ENCODE data around the gene TSPAN9. TPM values are rescaled to one million over a fixed set of nuclear protein-coding genes. Genes with fewer than 3 reads are reported as not detected.
A peak's percentile ranks its signal among the peaks of the same experiment; 100 is the strongest.

TSPAN9 gene
- total and polyA plus RNA-seq, 3 donors from 2014 or later: 14.2 to 23.5 (median 19.8) TPM

DNA sequence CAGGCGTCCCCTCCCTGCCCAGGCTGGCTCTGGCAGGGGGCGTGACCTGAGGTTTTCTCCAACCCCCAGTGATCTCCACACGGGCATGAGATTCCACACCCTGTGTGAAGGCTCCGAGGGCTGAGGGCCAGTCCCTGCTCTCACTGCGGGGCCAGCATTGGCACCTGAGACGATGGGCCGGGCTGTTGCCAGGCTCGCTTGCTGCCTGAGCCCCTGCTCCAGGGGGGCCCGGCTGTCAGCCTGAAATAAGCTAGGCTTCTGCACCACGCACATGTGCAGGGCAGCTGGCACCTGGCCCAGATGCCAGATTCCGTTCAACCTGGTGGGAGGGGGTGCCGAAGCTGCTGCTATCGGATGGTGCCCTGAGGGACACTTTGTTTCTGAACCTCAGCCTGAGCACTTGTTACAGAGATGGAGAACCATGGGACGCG is 217.3 kb downstream of the TSPAN9 start:
- intact Hi-C loops (cut with DNase I; ENCODE audit: low total_unique reads): no loop called here
- Histone ChIP-seq H3K36me3 (ENCODE audit: low read depth, missing control alignments) (no peaks in the 10 kb centered on the region), H3K4me3 (no peak overlapping the region), H3K4me1 (peaks cover 7% of the 10 kb centered on the region), H3K27ac (no peak overlapping the region), H3K27me3 (no peaks in the 10 kb centered on the region), H3K9me3 (no peaks in the 10 kb centered on the region)
- WGBS, 2 donors: 54 to 60% methylated on average over 10 to 15 of the region's 15 CpGs
- no peak for TF ChIP-seq POLR2A (IDR thresholded peaks at IDR 0.05)
- TF ChIP-seq, protein P1, sequence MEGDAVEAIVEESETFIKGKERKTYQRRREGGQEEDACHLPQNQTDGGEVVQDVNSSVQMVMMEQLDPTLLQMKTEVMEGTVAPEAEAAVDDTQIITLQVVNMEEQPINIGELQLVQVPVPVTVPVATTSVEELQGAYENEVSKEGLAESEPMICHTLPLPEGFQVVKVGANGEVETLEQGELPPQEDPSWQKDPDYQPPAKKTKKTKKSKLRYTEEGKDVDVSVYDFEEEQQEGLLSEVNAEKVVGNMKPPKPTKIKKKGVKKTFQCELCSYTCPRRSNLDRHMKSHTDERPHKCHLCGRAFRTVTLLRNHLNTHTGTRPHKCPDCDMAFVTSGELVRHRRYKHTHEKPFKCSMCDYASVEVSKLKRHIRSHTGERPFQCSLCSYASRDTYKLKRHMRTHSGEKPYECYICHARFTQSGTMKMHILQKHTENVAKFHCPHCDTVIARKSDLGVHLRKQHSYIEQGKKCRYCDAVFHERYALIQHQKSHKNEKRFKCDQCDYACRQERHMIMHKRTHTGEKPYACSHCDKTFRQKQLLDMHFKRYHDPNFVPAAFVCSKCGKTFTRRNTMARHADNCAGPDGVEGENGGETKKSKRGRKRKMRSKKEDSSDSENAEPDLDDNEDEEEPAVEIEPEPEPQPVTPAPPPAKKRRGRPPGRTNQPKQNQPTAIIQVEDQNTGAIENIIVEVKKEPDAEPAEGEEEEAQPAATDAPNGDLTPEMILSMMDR (IDR thresholded peaks at IDR 0.05): no peak
- no peak for DNase-seq

- intact Hi-C loops (cut with DNase I; ENCODE audit: low total_unique reads): no loop called here
- H3K36me3 ChIP-seq (ENCODE audit: low read depth, missing control alignments): no peaks in the 10 kb centered on the region
- TF ChIP-seq POLR2A (IDR thresholded peaks at IDR 0.05): no peak
- TF ChIP-seq, protein P1 (IDR thresholded peaks at IDR 0.05): no peak
- H3K9me3 ChIP-seq: no peaks in the 10 kb centered on the region
- H3K27me3 ChIP-seq: no peaks in the 10 kb centered on the region
- no peak overlapping the region for H3K27ac ChIP-seq
- 90 to 96% methylated on average over 4 to 8 of the region's 8 CpGs for WGBS, 2 donors
- DNase-seq: no peak
- peaks cover 11% of the 10 kb centered on the region for H3K4me1 ChIP-seq
- H3K4me3 ChIP-seq: no peak overlapping the region
Observed at GRCh38 chr12:3295225-3295624, 218.0 kb downstream of the TSPAN9 start.

- no peaks in the 10 kb centered on the region for H3K27me3 ChIP-seq
- H3K9me3 ChIP-seq: no peaks in the 10 kb centered on the region
- no peaks in the 10 kb centered on the region for H3K36me3 ChIP-seq (ENCODE audit: low read depth, missing control alignments)
- intact Hi-C loops (cut with DNase I; ENCODE audit: low total_unique reads): no loop called here
- H3K4me1 ChIP-seq: peaks cover 13% of the 10 kb centered on the region
- 58 to 72% methylated on average over 16 of the region's 16 CpGs for WGBS, 2 donors
- peak; percentile 42 for DNase-seq
- no peak for TF ChIP-seq POLR2A (IDR thresholded peaks at IDR 0.05)
- TF ChIP-seq, protein P1 (IDR thresholded peaks at IDR 0.05): no peak
- no peak overlapping the region for H3K4me3 ChIP-seq
- no peak overlapping the region for H3K27ac ChIP-seq
Observed at GRCh38 chr12:3295646-3296408, 218.6 kb downstream of the TSPAN9 start.

GRCh38 chr12:3296409-3296701 is 219.2 kb downstream of the TSPAN9 start:
- intact Hi-C loops (cut with DNase I; ENCODE audit: low total_unique reads): no loop called here

More at GRCh38 chr12:3296409-3296701, 219.2 kb downstream of the TSPAN9 start:
- TF ChIP-seq, protein P1 (IDR thresholded peaks at IDR 0.05): no peak
- TF ChIP-seq POLR2A (IDR thresholded peaks at IDR 0.05): no peak
- H3K9me3 ChIP-seq: no peaks in the 10 kb centered on the region
- no peak for DNase-seq
- no peaks in the 10 kb centered on the region for H3K36me3 ChIP-seq (ENCODE audit: low read depth, missing control alignments)
- H3K4me1 ChIP-seq: peaks cover 13% of the 10 kb centered on the region
- 59 to 81% methylated on average over 4 to 6 of the region's 6 CpGs for WGBS, 2 donors
- no peaks in the 10 kb centered on the region for H3K27me3 ChIP-seq
- no peak overlapping the region for H3K27ac ChIP-seq
- H3K4me3 ChIP-seq: no peak overlapping the region

Measured in testis (tissue), 3 donors.